ENCODE data around the gene CEP72.
"Not testable (repeated sequence)": the region's sequence is repeated elsewhere in the genome, so short reads cannot be mapped to it uniquely, and the experiment has no call there.

Gene CEP72

DNA sequence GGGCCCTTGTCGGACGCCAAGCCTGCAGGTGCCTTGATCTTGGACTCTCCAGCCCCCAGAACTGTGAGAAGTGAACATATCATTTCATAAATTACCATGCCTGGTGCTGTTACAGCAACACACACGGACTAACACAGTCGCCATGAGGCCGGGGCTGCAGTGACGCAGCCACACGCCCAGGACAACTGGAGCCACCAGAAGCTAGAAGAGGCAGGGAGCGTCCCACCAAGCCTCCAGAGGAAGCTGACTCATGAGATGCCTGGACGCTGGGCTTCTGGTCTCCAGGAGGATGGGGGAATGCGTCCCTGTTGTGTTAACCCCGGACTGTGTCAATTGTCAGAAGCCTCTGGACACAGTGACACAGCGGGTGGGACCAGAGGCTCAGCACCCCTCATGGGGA, 74.8 kb downstream of the CEP72 start:
- DNase-seq, result not testable (repeated sequence)

DNA sequence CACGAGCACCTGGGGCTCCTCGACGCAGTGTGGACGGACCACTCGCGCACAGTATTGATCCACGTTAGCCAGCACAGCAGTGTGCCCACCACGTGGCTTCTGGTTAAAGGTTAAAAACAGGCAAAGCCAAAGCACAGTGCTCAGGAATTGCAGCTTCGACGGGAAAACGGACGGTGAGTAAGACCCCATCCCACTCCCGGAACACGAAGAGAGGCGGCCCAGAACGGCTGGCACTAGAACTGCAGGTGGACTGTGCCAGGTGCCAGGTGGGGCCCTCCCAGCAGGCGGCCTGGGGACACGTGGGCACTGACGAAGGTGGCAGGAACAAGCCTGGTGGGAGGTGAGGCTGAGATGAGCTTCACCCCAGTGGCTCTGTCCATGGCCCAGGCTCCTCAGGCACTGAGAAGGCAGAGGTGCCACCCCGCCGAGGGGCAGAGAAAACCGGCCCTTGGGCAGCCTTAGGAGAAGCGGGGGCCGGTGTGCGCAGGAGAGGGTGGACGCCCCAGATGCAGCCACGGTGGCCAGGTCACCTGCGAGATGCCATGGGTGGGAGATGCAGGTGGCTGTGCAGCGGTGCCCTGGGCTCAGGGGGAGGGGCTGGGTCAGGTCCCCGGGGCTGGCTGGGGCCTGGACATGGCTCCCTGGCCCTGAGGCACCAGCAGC, 76.3 kb downstream of the CEP72 start:
- DNase-seq, result not testable (repeated sequence)

DNA sequence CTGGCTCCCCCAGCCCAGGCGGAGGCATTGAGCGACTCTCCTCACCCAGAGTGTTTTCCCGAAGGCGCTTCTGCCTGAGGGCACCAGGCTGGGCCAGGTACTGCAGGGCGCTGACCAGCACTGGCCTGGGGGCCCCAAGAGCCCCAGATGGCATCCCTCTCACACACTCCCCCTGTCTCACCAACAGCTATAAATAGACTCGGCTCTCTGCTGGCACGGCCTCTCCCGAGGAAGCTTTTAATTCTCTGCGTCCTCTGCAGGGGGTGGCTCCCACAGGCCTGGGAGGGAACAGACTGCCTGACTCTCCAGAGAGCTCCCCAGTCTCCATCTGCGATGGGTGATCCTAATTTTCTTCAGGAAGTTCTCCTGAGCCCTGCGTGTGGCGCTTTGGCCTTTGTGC, 78.2 kb downstream of the CEP72 start:
- DNase-seq, result not testable (repeated sequence)

DNA sequence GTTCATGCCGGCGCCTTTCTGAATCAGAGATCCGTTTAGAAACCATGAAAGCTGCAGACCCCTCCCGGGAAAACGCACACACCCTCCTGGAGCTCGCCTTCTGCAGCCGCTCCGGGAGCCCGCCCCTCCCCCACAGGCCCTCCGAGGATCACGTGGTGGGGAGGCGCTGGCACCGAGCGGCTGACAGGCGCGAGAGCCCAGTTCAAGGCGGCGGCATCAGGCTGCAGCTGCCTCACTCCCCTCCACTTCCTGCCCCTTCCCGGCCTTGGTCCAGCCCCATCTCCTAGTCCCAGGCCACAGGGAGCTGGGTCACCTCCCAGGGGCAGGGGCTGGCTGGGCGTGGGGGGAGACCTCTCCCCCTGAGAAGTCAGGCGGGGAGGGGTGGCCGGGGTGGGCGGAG, 78.9 kb downstream of the CEP72 start:
- not testable (repeated sequence) for DNase-seq

DNA sequence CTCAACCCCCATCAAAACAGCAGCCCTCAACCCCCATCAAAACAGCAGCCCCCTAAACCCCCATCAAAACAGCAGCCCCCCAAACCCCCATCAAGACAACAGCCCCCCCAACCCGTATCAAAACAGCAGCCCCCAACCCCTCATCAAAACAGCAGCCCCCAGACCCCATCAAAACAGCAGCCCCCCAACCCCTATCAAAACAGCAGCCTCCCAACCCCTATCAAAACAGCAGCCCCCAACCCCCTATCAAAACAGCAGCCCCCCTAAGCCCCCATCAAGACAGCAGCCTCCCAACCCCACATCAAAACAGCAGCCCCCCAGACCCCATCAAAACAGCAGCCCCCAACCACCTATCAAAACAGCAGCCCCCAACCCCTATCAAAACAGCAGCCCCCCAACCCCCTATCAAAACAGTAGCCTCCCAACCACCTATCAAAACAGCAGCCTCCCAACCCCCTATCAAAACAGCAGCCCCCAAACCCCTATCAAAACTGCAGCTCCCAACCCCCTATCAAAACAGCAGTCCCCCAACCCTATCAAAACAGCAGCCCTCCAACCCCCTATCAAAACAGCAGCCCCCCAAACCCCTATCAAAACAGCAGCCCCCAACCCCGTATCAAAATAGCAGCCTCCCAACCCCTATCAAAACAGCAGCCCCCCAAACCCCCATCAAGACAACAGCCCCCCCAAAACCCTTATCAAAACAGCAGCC, 79.8 kb downstream of the CEP72 start:
- DNase-seq, result no peak

- DNase-seq, result not testable (repeated sequence)
Measured at GRCh38 chr5:692529-693041, 80.4 kb downstream of the CEP72 start.

- peak; percentile 76 to 87 for DNase-seq
Measured at GRCh38 chr5:693271-694041, 81.3 kb downstream of the CEP72 start, which contains the start of gene TPPP. Gene TPPP, minus strand, starts transcription at chr5:693352. Its CDS starts 15,292 bp downstream, at chr5:678060.

- not testable (repeated sequence) for DNase-seq
Measured at GRCh38 chr5:694042-694431, 81.9 kb downstream of the CEP72 start.

DNA sequence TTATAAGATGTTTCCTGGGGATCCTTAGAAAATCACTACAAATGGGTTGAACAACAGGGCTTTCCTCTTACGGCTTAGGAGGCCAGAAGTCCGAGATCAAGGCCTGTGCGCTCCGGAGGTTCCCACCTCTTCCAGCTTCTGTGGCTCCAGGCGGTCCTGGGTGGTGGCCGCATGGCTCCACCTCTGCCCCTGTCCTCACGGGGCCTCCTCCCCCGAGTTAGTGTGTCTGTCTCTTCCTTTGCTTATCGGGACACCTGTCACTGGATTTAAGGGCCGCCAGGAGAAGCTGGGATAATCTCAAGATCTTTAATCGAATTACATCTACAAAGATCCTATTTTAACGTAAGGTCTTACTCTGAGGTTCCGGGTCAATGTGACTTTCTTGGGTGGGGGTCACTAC, 83.3 kb downstream of the CEP72 start:
- not testable (repeated sequence) for DNase-seq

GRCh38 chr5:696191-696590, 84.1 kb downstream of the CEP72 start:
- DNase-seq, result not testable (repeated sequence)

DNA sequence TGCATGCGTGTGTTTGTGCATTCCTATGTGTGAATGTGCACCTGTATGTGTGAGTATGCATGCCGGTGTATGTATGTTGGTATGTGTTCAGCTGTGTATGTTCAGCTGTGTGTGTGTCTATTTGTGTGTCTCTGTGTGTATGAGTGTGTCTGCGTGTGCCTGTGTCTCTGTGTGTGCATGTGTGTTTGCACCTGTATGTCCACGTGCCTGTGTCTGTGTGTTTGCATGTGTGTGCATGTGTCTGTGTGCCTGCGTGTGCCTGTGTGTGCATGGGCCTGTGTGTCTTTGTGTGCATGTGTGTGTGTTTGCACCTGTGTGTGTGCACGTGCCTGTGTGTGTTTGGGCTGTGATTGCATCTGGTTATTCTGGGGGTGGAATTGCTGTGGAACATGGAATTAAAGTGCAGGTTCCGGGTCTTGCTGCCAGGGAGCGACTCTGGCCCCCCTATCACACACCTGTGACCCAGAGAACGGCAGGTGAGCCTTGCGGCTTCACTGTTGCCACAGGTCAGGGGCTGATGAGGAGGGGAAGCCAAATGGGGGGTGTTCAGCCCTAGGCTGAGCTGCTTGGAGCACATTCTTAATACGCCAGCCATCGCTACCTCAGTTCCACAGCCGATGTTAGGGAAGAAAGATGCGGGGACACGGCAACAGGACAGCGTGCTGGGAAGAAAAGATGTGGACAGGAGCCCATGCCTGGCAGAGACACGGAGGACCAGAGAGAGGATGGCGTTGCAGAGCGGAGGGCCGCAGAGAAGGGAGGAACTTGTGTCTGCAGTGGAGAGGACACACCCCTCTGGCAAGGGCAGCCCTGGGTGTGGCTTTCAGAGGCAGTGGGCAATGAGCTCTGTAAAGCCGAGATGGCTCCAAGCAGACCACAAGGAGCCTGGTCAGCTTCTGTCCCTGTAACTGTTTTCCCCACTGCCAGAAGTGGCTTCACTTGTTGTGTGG, 84.9 kb downstream of the CEP72 start:
- DNase-seq, result not testable (repeated sequence)
